Osteoblast (primary cell): Measurements from ENCODE around the gene CLGN. TPM values are rescaled to one million over a fixed set of nuclear protein-coding genes. Genes with fewer than 3 reads are reported as not detected.

ENCODE experiments used
- DNase-seq: peaks from one replicate; pipeline ENCODE4 v3.0.0; 2011; ENCODE audit warnings: low spot score, mixed read lengths; ENCODE audit not compliant: insufficient read length; ENCODE audit errors: missing footprints
- H2AFZ ChIP-seq: 2 replicates; pipeline ENCODE4 v1.6.0; 2011; ENCODE audit warnings: mild to moderate bottlenecking, low read length
- H3K27ac ChIP-seq: 2 replicates; pipeline ENCODE4 v1.5.1; 2011; ENCODE audit warnings: mild to moderate bottlenecking, low read depth, low read length, moderate library complexity
- H3K27me3 ChIP-seq: 2 replicates; pipeline ENCODE4 v1.6.0; 2012; ENCODE audit warnings: mild to moderate bottlenecking, control low read depth, inconsistent platforms, low read length, moderate library complexity; ENCODE audit not compliant: insufficient read depth
- H3K36me3 ChIP-seq: 2 replicates; pipeline ENCODE4 v1.5.1; 2011; ENCODE audit warnings: mild to moderate bottlenecking, low read length, control low read depth, moderate library complexity; ENCODE audit not compliant: insufficient read depth
- H3K4me1 ChIP-seq: 2 replicates; pipeline ENCODE4 v1.5.1; 2011; ENCODE audit warnings: mild to moderate bottlenecking, low read length, control low read depth, moderate library complexity; ENCODE audit not compliant: insufficient read depth
- H3K4me2 ChIP-seq: 2 replicates; pipeline ENCODE4 v1.6.0; 2011; ENCODE audit warnings: mild to moderate bottlenecking, low read length; ENCODE audit not compliant: insufficient read depth
- H3K4me3 ChIP-seq: fragments of 200-600 bp; sonication (generic); 3 replicates; pipeline ENCODE4 v1.5.1; 2012; ENCODE audit warnings: mild to moderate bottlenecking, low read length, inconsistent platforms; ENCODE audit not compliant: insufficient read depth
- H3K79me2 ChIP-seq: 2 replicates; pipeline ENCODE4 v1.6.0; 2012; ENCODE audit warnings: mild to moderate bottlenecking, low read length, control low read depth, inconsistent platforms; ENCODE audit not compliant: insufficient read depth
- H3K9me3 ChIP-seq: 2 replicates; pipeline ENCODE4 v1.5.1; 2011; ENCODE audit warnings: low read depth, low read length, control low read depth
- H4K20me1 ChIP-seq: 2 replicates; pipeline ENCODE4 v1.6.0; 2012; ENCODE audit warnings: mild to moderate bottlenecking, low read length, control low read depth; ENCODE audit not compliant: insufficient read depth
- total RNA-seq: library from RNA; depleted of rRNA; stranded (reverse); fragments of >200 nt; gene quantifications from 2 replicates; pipeline ENCODE4 v1.2.3, GENCODE V29; 2012
- TF ChIP-seq, protein P1 (sequence below): IDR thresholded peaks from 2 replicates; pipeline ENCODE4 v1.5.1; 2011; ENCODE audit warnings: mild to moderate bottlenecking, low read depth, low read length, moderate library complexity; ENCODE audit errors: extremely low read depth

Gene CLGN, protein sequence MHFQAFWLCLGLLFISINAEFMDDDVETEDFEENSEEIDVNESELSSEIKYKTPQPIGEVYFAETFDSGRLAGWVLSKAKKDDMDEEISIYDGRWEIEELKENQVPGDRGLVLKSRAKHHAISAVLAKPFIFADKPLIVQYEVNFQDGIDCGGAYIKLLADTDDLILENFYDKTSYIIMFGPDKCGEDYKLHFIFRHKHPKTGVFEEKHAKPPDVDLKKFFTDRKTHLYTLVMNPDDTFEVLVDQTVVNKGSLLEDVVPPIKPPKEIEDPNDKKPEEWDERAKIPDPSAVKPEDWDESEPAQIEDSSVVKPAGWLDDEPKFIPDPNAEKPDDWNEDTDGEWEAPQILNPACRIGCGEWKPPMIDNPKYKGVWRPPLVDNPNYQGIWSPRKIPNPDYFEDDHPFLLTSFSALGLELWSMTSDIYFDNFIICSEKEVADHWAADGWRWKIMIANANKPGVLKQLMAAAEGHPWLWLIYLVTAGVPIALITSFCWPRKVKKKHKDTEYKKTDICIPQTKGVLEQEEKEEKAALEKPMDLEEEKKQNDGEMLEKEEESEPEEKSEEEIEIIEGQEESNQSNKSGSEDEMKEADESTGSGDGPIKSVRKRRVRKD
- under 0.01 and 0.72 TPM in 2 replicates for total RNA-seq

- Histone ChIP-seq H3K9me3 (no peaks in the 10 kb centered on the region), H3K79me2 (no peaks in the 10 kb centered on the region), H3K27ac (no peak within 1 kb of the TSS), H3K4me2 (peak within 1 kb of the TSS; percentile 93), H4K20me1 (no peaks in the 10 kb centered on the region), H2AFZ (peak within 1 kb of the TSS; percentile 93), H3K36me3 (no peaks in the 10 kb centered on the region), H3K4me1 (peaks cover 3% of the 10 kb centered on the region), H3K4me3 (peak within 1 kb of the TSS; percentile 77), H3K27me3 (peaks cover 53% of the 10 kb centered on the region)
- peak; percentile 88 for DNase-seq
- TF ChIP-seq, protein P1, sequence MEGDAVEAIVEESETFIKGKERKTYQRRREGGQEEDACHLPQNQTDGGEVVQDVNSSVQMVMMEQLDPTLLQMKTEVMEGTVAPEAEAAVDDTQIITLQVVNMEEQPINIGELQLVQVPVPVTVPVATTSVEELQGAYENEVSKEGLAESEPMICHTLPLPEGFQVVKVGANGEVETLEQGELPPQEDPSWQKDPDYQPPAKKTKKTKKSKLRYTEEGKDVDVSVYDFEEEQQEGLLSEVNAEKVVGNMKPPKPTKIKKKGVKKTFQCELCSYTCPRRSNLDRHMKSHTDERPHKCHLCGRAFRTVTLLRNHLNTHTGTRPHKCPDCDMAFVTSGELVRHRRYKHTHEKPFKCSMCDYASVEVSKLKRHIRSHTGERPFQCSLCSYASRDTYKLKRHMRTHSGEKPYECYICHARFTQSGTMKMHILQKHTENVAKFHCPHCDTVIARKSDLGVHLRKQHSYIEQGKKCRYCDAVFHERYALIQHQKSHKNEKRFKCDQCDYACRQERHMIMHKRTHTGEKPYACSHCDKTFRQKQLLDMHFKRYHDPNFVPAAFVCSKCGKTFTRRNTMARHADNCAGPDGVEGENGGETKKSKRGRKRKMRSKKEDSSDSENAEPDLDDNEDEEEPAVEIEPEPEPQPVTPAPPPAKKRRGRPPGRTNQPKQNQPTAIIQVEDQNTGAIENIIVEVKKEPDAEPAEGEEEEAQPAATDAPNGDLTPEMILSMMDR, result peak; percentile 5
Observed at GRCh38 chr4:140427106-140427918, at the start of gene CLGN. Gene CLGN, minus strand, starts transcription at chr4:140427648. Its CDS starts 14,570 bp downstream, at chr4:140413078.

DNA sequence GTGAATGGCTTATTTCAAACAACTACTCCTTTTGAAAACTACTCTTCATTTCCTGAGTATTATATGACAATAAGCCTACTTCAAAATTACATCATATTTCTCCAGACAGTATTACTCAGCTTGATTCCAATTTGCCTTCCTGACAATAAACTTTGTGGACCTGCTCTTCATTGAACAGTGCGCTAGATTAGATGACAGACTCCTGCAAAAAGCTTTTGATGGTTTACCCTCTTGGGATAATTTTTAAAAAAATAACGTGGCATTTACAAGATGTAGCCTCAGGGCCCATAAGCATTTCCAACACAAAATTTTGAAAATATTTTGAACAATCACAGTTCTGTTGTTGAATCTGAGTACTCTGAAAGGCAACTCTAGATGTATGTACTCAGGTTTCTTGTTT is 44.7 kb upstream of the CLGN start:
- no peaks in the 10 kb centered on the region for H3K4me1 ChIP-seq
- no peaks in the 10 kb centered on the region for H3K79me2 ChIP-seq
- H2AFZ ChIP-seq, result no peak overlapping the region
- H3K36me3 ChIP-seq, result no peaks in the 10 kb centered on the region
- peaks cover 48% of the 10 kb centered on the region for H3K27me3 ChIP-seq
- TF ChIP-seq, protein P1, result no peak
- H3K27ac ChIP-seq, result no peak overlapping the region
- no peak overlapping the region for H3K4me3 ChIP-seq
- no peaks in the 10 kb centered on the region for H4K20me1 ChIP-seq
- H3K4me2 ChIP-seq, result no peak overlapping the region
- DNase-seq, result no peak
- H3K9me3 ChIP-seq, result no peaks in the 10 kb centered on the region

DNA sequence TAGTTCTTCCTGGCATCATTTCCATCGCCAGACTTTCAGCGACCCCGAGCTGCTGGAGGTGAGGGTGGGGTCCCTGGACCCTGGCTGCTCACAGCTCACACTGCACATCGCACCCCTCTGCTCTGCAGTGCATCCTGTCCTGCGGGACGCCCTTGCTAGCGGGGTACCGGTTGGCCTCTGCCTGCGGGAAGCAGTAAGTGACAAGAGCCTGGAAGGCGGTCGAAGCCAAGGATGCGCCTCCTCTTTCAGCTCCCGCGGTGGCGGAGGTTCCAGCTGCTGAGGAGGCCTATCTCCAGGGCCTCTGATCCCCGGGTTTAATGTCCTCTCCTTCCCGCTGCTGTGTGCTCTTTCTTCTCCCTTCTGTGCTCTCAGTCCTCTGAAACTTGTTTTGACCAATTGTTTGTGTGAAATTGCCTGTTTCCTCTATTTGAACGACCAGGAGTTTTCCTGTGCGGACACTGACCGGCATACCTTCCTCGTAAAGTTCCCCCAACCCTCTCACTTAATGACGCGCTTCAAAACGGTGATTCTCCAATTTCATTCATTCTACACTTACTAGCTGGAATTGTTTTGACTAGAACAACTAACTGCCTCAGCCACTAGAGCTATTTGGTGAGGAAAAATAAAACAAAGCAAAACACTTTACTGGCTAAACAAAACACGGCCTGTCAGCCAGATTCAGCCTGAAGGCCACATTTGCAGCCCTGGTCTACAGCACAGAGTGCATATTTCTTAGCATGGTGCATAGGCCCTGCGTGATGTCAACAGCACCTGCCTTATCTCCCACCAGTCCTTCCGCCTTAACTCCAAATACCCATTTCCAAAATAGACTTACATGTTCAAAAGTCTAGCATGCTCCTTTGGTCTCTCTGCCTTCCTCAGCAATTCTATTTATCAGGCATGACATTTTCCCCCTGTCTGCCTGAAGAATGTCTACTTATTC is 42.6 kb upstream of the CLGN start:
- Histone ChIP-seq H3K79me2 (no peaks in the 10 kb centered on the region), H3K4me1 (no peaks in the 10 kb centered on the region), H3K36me3 (no peaks in the 10 kb centered on the region), H3K4me2 (no peak overlapping the region), H3K4me3 (no peak overlapping the region), H3K9me3 (no peaks in the 10 kb centered on the region), H4K20me1 (no peaks in the 10 kb centered on the region), H2AFZ (peak overlapping the region; percentile 2), H3K27me3 (peaks cover 46% of the 10 kb centered on the region), H3K27ac (no peak overlapping the region)
- DNase-seq, result peak; percentile 39
- TF ChIP-seq, protein P1, result no peak
